ENCODE measurements around the gene KRTAP16-1.
A peak's percentile ranks its signal among the peaks of the same experiment; 100 is the strongest.

The KRTAP16-1 gene

GRCh38 chr17:41326173-41327145 is 17.4 kb upstream of the KRTAP16-1 start:
- no peak overlapping the region for H3K27ac ChIP-seq
- H3K4me3 ChIP-seq (ENCODE audit: low read depth, low read length) = no peak overlapping the region
- no peaks in the 10 kb centered on the region for H3K36me3 ChIP-seq (replicated peaks)
- no peaks in the 10 kb centered on the region for H3K27me3 ChIP-seq (replicated peaks)
- no peak for TF ChIP-seq CTCF (IDR thresholded peaks at IDR 0.05; ENCODE audit: low read depth, low read length, missing control alignments)
- in situ Hi-C loops (cut with HindIII; ENCODE audit: low pct_ligation_motif_present, low sequenced_read_pairs) = no loop called here
- DNase-seq = no peak

GRCh38 chr17:41325611-41326010 is 16.5 kb upstream of the KRTAP16-1 start:
- DNase-seq = no peak

GRCh38 chr17:41325126-41325525 is 16.0 kb upstream of the KRTAP16-1 start:
- H3K36me3 ChIP-seq (replicated peaks) = no peaks in the 10 kb centered on the region
- no peaks in the 10 kb centered on the region for H3K27me3 ChIP-seq (replicated peaks)
- no peak for TF ChIP-seq CTCF (IDR thresholded peaks at IDR 0.05; ENCODE audit: low read depth, low read length, missing control alignments)
- DNase-seq = no peak
- H3K27ac ChIP-seq = no peak overlapping the region
- in situ Hi-C loops (cut with HindIII; ENCODE audit: low pct_ligation_motif_present, low sequenced_read_pairs) = no loop called here
- H3K4me3 ChIP-seq (ENCODE audit: low read depth, low read length) = no peak overlapping the region

More at GRCh38 chr17:41325611-41326010, 16.5 kb upstream of the KRTAP16-1 start:
- Histone ChIP-seq H3K36me3 (replicated peaks) (no peaks in the 10 kb centered on the region), H3K27me3 (replicated peaks) (no peaks in the 10 kb centered on the region), H3K27ac (no peak overlapping the region), H3K4me3 (ENCODE audit: low read depth, low read length) (no peak overlapping the region)
- TF ChIP-seq CTCF (IDR thresholded peaks at IDR 0.05; ENCODE audit: low read depth, low read length, missing control alignments) = no peak
- in situ Hi-C loops (cut with HindIII; ENCODE audit: low pct_ligation_motif_present, low sequenced_read_pairs) = no loop called here

- Histone ChIP-seq H3K27me3 (replicated peaks) (no peaks in the 10 kb centered on the region), H3K4me3 (ENCODE audit: low read depth, low read length) (no peak overlapping the region), H3K27ac (no peak overlapping the region), H3K36me3 (replicated peaks) (no peaks in the 10 kb centered on the region)
- TF ChIP-seq CTCF (IDR thresholded peaks at IDR 0.05; ENCODE audit: low read depth, low read length, missing control alignments) = peak; percentile 58
- no peak for DNase-seq
- in situ Hi-C loops (cut with HindIII; ENCODE audit: low pct_ligation_motif_present, low sequenced_read_pairs) = no loop called here
These were observed 15.3 kb upstream of the KRTAP16-1 start for GRCh38 chr17:41324180-41325075.

GRCh38 chr17:41322903-41323895 is 14.1 kb upstream of the KRTAP16-1 start:
- H3K36me3 ChIP-seq (replicated peaks) = no peaks in the 10 kb centered on the region
- H3K4me3 ChIP-seq (ENCODE audit: low read depth, low read length) = no peak overlapping the region
- no peak for DNase-seq
- H3K27me3 ChIP-seq (replicated peaks) = no peaks in the 10 kb centered on the region
- no peak overlapping the region for H3K27ac ChIP-seq
- in situ Hi-C loops (cut with HindIII; ENCODE audit: low pct_ligation_motif_present, low sequenced_read_pairs) = no loop called here
- TF ChIP-seq CTCF (IDR thresholded peaks at IDR 0.05; ENCODE audit: low read depth, low read length, missing control alignments) = no peak
